SK-N-MC (cell line): ENCODE measurements around the gene BANP.
"Not testable (repeated sequence)": the region's sequence is repeated elsewhere in the genome, so short reads cannot be mapped to it uniquely, and the experiment has no call there.

ENCODE experiments used
- DNase-seq: peaks from one replicate; pipeline ENCODE4 v3.0.0-alpha.2; 2011; ENCODE audit warnings: low read depth, low spot score
- H3K27ac ChIP-seq: fragments of 200-600 bp; sonication (generic); 2 replicates; pipeline ENCODE4 v1.5.1; 2016; ENCODE audit warnings: mixed run types
- H3K36me3 ChIP-seq: fragments of 200-600 bp; sonication (generic); 2 replicates; pipeline ENCODE4 v1.6.1; 2017; ENCODE audit warnings: antibody characterized with exemption, low read length, mixed read lengths; ENCODE audit not compliant: insufficient read depth
- H3K4me3 ChIP-seq: fragments of 200-600 bp; sonication (generic); 2 replicates; pipeline ENCODE4 v1.5.1; 2016
- H3K9ac ChIP-seq: fragments of 200-600 bp; sonication (generic); 2 replicates; pipeline ENCODE4 v1.8.0; 2017; ENCODE audit warnings: mixed run types, mixed read lengths; ENCODE audit not compliant: insufficient read length
- H3K9me3 ChIP-seq: fragments of 200-600 bp; sonication (generic); 2 replicates; pipeline ENCODE4 v1.6.1; 2017; ENCODE audit warnings: low read depth, mild to moderate bottlenecking, antibody characterized with exemption, low read length, moderate library complexity, mixed read lengths
- EZH2 ChIP-seq: fragments of 200-600 bp; sonication (generic); IDR thresholded peaks from one replicate; pipeline ENCODE4 v1.6.1; 2017; ENCODE audit warnings: antibody characterized with exemption
- FOXP2 ChIP-seq: optimal IDR thresholded peaks from 2 replicates; pipeline ENCODE3; 2011; ENCODE audit warnings: mild to moderate bottlenecking, moderate library complexity; ENCODE audit not compliant: insufficient read depth; ENCODE audit errors: extremely low read length, control extremely low read depth
- POLR2AphosphoS5 ChIP-seq: IDR thresholded peaks from 2 replicates; pipeline ENCODE4 v1.6.1; 2012; ENCODE audit warnings: mild to moderate bottlenecking, low read depth, low read length, borderline replicate concordance

The BANP gene

GRCh38 chr16:88034770-88035169 is 83.5 kb downstream of the BANP start:
- no peak for DNase-seq
- H3K9ac ChIP-seq: no peak overlapping the region
- no peaks in the 10 kb centered on the region for H3K36me3 ChIP-seq
- TF ChIP-seq FOXP2: no peak
- TF ChIP-seq EZH2: no peak
- no peak for TF ChIP-seq POLR2AphosphoS5
- H3K4me3 ChIP-seq: no peak overlapping the region
- H3K27ac ChIP-seq: no peak overlapping the region
- H3K9me3 ChIP-seq: no peaks in the 10 kb centered on the region

GRCh38 chr16:88035292-88035691 is 84.1 kb downstream of the BANP start:
- H3K9me3 ChIP-seq: no peaks in the 10 kb centered on the region
- no peak for TF ChIP-seq FOXP2
- no peak for TF ChIP-seq EZH2
- no peak for TF ChIP-seq POLR2AphosphoS5

GRCh38 chr16:88035884-88036639 is 84.8 kb downstream of the BANP start:
- H3K36me3 ChIP-seq, H3K9ac ChIP-seq, DNase-seq, H3K4me3 ChIP-seq, H3K27ac ChIP-seq, H3K9me3 ChIP-seq: not testable (repeated sequence)

More at GRCh38 chr16:88035292-88035691, 84.1 kb downstream of the BANP start:
- Histone ChIP-seq H3K4me3 (no peak overlapping the region), H3K27ac (no peak overlapping the region), H3K9ac (no peak overlapping the region), H3K36me3 (no peaks in the 10 kb centered on the region)
- no peak for DNase-seq

GRCh38 chr16:88036640-88036996 is 85.4 kb downstream of the BANP start:
- not testable (repeated sequence) for H3K27ac ChIP-seq, H3K9me3 ChIP-seq, DNase-seq, H3K9ac ChIP-seq, H3K4me3 ChIP-seq, H3K36me3 ChIP-seq

- not testable (repeated sequence) for H3K27ac ChIP-seq, DNase-seq, H3K36me3 ChIP-seq
Observed at GRCh38 chr16:88037359-88037758, 86.1 kb downstream of the BANP start.

GRCh38 chr16:88037876-88038525 is 86.8 kb downstream of the BANP start:
- DNase-seq, H3K4me3 ChIP-seq, H3K9ac ChIP-seq, H3K27ac ChIP-seq, H3K9me3 ChIP-seq, H3K36me3 ChIP-seq: not testable (repeated sequence)

More at GRCh38 chr16:88037359-88037758, 86.1 kb downstream of the BANP start:
- not testable (repeated sequence) for H3K9me3 ChIP-seq, H3K4me3 ChIP-seq, H3K9ac ChIP-seq

GRCh38 chr16:88038526-88038908 is 87.3 kb downstream of the BANP start:
- H3K9me3 ChIP-seq, H3K36me3 ChIP-seq, H3K9ac ChIP-seq, DNase-seq, H3K27ac ChIP-seq, H3K4me3 ChIP-seq: not testable (repeated sequence)

- Histone ChIP-seq H3K9ac (no peak overlapping the region), H3K9me3 (no peaks in the 10 kb centered on the region), H3K27ac (no peak overlapping the region), H3K36me3 (no peaks in the 10 kb centered on the region), H3K4me3 (no peak overlapping the region)
- DNase-seq: no peak
- no peak for TF ChIP-seq POLR2AphosphoS5
- TF ChIP-seq EZH2: no peak
- TF ChIP-seq FOXP2: no peak
Observed at GRCh38 chr16:88039591-88039990, 88.4 kb downstream of the BANP start.

GRCh38 chr16:88040196-88040876 is 89.1 kb downstream of the BANP start:
- DNase-seq, H3K9ac ChIP-seq: not testable (repeated sequence)

GRCh38 chr16:88040877-88041244 is 89.6 kb downstream of the BANP start:
- H3K9me3 ChIP-seq, H3K36me3 ChIP-seq, DNase-seq, H3K4me3 ChIP-seq, H3K27ac ChIP-seq, H3K9ac ChIP-seq: not testable (repeated sequence)

More at GRCh38 chr16:88040196-88040876, 89.1 kb downstream of the BANP start:
- not testable (repeated sequence) for H3K4me3 ChIP-seq, H3K9me3 ChIP-seq, H3K36me3 ChIP-seq, H3K27ac ChIP-seq

- not testable (repeated sequence) for DNase-seq, H3K27ac ChIP-seq, H3K36me3 ChIP-seq, H3K4me3 ChIP-seq, H3K9ac ChIP-seq, H3K9me3 ChIP-seq
Observed at GRCh38 chr16:88041506-88041905, 90.3 kb downstream of the BANP start.

GRCh38 chr16:88041986-88042562 is 90.8 kb downstream of the BANP start:
- H3K9ac ChIP-seq, H3K27ac ChIP-seq, H3K4me3 ChIP-seq, H3K36me3 ChIP-seq, H3K9me3 ChIP-seq, DNase-seq: not testable (repeated sequence)
